Suprapubic skin (tissue), 4 donors: ENCODE data around the gene CACNA1A.

Experiments used
- POLR2A ChIP-seq, 2 donors: fragments of 450-650 bp; IDR thresholded peaks; one replicate each; pipeline ENCODE4 v1.6.1; 2017; ENCODE audit warnings: antibody characterized with exemption in 2 of 2, mild to moderate bottlenecking in 2 of 2, moderate library complexity in 2 of 2
- POLR2AphosphoS5 ChIP-seq, 3 donors: sonication (generic); formaldehyde crosslinking; IDR thresholded peaks; one replicate each; pipeline ENCODE4 v1.6.1; 2017; ENCODE audit warnings: antibody characterized with exemption in 3 of 3
- TF ChIP-seq, protein P1 (sequence below), 2 donors: fragments of 200-600 bp in 1 of 2; fragments of 450-650 bp in 1 of 2; sonication (generic) in 1 of 2; IDR thresholded peaks; one replicate each; pipeline ENCODE4 v1.5.1; 2016 to 2019; ENCODE audit warnings: antibody characterized with exemption in 2 of 2, mild to moderate bottlenecking in 1 of 2, moderate library complexity in 1 of 2

DNA sequence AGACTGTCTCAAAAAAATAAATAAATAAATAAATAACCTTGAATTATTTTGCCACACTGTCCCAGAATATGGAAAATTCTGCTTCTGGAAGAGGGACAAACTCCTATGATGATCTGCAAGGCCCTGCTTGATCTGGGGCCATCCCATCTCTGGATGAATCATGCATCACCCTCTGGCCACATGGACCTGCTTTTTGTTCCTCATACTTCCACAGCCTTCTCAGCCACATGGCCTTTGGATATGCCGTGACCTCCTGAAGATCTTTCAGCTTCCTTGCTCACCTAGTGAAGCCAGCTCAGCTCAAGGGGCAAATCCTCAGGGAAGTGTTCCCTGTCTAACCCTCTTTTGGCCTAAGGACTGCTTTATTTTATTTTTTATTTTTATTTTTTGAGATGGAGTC, 345.7 kb downstream of the CACNA1A start:
- TF ChIP-seq POLR2A (IDR thresholded peaks at IDR 0.05) (no peak), POLR2AphosphoS5 (IDR thresholded peaks at IDR 0.05) (no peak)
- TF ChIP-seq, protein P1, sequence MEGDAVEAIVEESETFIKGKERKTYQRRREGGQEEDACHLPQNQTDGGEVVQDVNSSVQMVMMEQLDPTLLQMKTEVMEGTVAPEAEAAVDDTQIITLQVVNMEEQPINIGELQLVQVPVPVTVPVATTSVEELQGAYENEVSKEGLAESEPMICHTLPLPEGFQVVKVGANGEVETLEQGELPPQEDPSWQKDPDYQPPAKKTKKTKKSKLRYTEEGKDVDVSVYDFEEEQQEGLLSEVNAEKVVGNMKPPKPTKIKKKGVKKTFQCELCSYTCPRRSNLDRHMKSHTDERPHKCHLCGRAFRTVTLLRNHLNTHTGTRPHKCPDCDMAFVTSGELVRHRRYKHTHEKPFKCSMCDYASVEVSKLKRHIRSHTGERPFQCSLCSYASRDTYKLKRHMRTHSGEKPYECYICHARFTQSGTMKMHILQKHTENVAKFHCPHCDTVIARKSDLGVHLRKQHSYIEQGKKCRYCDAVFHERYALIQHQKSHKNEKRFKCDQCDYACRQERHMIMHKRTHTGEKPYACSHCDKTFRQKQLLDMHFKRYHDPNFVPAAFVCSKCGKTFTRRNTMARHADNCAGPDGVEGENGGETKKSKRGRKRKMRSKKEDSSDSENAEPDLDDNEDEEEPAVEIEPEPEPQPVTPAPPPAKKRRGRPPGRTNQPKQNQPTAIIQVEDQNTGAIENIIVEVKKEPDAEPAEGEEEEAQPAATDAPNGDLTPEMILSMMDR (IDR thresholded peaks at IDR 0.05), result no peak
